HS-5 (cell line): ENCODE data around the gene CACNB2.

Experiments
- DNase-seq: peaks from one replicate; pipeline ENCODE4 v3.0.0-alpha.2; 2012; ENCODE audit warnings: low read depth

CACNB2 gene

GRCh38 chr10:18293536-18294510 lies 153.6 kb downstream of the CACNB2 start:
- DNase-seq = no peak

- no peak for DNase-seq
Observed at GRCh38 chr10:18294633-18295032, 154.4 kb downstream of the CACNB2 start.

- no peak for DNase-seq
Observed at GRCh38 chr10:18297659-18298058, 157.4 kb downstream of the CACNB2 start.

GRCh38 chr10:18298256-18298655 lies 158.0 kb downstream of the CACNB2 start:
- no peak for DNase-seq

GRCh38 chr10:18303851-18304801 lies 163.9 kb downstream of the CACNB2 start:
- DNase-seq = no peak

DNA sequence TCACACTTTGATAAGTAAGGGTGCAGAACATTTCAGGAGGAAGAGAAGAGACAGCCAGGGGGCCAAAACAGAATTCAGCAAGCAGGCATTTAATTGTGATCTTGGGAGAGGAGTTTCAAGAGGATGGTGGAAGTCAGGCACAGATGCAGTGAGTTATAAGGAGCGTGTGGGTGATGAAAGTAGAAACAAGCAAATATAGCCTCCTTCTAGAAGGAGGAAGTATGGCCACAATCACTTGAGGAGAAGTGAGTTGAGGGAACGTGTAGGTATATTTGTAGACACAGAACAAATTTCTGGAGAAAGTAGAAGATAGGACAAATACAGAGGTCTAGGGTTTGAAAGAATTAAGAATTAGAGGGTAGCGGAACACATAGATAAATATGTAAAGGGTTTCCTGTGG lies 165.8 kb downstream of the CACNB2 start:
- DNase-seq = no peak

DNA sequence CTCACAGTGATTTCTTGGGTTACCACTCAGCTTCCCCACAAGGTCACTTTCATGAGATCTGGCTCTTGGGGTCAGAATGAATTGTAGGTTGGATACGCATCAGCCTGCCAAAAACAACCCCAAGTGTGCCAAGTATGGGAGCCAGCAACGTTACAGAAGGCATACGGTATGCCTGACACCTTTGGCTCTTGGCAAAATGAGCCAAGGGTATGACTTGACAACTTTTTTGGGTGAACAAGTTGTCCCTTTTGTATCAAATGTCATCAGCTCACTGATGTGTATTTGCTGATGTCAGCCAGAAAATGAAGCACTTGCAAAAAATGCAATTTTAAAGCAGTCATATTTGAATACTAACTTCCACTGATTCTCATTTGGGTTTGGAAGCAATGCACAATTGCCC lies 168.4 kb downstream of the CACNB2 start:
- no peak for DNase-seq

DNA sequence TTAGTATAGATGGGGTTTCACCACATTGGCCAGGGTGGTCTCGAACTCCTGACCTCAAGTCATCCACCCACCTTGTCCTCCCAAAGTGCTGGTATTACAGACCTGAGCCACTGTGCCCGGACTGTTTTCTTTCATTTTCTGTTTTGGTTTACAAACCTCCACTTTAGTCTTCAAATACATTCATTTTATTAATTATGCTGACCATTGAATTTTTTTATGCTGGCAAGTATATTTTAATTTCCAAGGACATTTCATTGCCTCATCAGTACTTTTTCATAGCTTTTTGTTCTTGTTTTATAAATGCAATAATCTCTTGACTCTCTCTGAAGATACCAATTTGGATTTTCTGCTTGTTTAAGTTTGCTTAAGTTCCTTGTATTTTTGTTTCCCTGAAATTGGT lies 170.5 kb downstream of the CACNB2 start:
- DNase-seq = no peak

GRCh38 chr10:18312374-18313139 lies 172.3 kb downstream of the CACNB2 start:
- DNase-seq = peak; percentile 0

DNA sequence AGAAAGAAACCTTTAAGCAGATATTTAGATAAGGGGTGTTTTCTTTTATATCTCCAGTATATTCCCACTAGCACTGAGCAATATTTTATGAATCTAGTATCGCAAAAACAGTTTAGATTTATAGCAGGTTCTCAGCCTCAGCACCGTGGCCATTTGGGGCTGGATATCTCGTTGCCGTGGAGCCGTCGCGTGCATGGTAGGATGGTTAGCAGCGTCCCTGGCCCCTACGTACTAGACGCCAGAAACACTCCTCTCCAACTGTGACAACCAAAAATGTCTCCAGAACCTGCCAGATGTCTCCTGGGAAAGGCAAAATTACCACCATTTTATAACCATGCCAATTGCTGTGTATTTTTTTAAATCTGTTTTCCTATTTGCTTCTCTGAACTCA lies 172.9 kb downstream of the CACNB2 start:
- no peak for DNase-seq

GRCh38 chr10:18313626-18314025 lies 173.4 kb downstream of the CACNB2 start:
- no peak for DNase-seq

DNA sequence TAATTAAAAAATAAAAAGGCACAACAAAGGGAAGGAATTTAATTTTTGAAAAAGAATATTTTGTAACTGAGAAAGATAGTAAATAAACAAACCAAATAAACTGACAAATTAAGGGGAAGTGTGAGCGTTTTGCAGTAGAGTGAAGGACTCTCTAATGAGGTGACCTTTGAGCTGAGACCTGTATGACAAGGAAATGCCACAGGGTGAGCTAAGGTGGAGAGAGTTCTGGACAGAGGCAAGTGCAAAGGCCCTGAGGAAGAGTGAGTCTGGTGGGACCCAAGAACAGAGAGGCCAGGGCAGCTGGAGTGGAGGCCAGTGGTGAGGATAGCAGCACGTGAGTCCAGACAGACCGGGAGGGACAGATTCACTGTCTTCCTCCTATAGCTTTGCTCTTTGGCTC lies 179.4 kb downstream of the CACNB2 start:
- DNase-seq = no peak

- DNase-seq = no peak
Observed at GRCh38 chr10:18321371-18321770, 181.1 kb downstream of the CACNB2 start.

GRCh38 chr10:18323916-18324315 lies 183.7 kb downstream of the CACNB2 start:
- no peak for DNase-seq

- DNase-seq = no peak
Observed at GRCh38 chr10:18325410-18325809, 185.2 kb downstream of the CACNB2 start.

DNA sequence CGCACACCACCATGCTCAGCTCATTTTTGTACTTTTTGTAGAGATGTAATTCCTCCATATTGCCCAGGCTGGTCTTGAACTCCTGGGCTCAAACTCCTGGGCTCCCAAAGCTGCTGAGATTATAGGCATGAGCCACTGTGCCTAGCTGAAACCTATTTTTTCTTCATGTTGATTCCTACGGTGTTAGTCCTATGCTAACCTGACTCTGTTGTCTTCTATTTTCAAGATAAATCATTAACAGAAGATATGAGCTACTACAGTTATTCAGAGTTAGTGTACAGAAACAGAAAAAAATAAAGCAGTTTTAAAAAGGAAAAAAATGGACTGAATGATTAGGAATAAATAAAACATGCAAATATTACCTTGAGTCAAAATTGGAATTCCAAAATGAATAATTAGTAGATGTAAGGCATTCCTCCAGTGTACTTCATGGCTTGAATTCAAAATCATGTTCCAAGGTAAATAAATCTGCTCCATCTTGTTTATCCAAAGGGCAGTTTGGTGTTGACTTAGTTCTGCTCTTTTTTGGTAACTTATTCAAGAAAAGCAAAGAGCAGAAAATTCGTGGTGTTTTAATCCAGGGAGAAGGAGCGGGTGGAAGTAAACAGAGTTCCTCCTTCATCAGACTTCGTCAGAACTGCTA lies 185.8 kb downstream of the CACNB2 start:
- DNase-seq = no peak

DNA sequence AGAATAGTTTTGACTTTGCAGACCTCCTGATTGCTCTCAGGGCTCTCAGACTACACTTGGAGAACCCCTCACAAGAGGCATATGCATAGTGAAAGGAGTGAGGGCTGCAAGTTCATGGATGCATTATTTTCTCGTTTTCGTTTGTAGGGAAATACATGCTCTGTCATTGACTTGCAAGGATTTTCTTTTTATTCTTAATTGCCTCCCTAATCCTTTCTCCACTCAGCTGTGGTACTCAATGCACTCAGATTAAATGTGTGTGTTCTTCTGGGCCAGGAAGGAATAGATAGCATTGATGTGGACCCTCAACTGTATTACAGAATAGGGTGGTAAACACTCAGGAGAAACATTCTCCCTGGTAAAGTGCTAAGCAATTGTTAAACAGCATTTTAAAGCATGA lies 188.7 kb downstream of the CACNB2 start:
- DNase-seq = no peak

- DNase-seq = no peak
Observed at GRCh38 chr10:18332048-18332447, 191.8 kb downstream of the CACNB2 start.

DNA sequence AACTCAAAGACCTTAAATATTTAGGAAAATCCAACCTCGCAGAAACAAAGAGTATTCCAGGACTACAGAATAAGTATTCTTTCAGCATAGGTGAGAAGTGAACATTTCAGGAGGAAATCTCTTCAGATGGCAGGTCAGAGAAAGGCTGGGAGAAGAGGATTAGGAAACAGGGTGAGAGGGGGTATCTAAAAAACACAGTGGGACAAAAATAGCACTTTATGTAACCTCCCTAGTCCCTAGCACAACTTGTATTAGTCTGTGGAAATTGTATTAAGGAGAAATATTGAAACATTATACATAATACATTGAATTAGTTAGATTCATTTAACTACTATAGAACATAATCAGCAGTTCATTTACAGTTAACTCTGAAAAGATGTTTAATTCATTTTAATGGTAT lies 192.3 kb downstream of the CACNB2 start:
- DNase-seq = no peak

DNA sequence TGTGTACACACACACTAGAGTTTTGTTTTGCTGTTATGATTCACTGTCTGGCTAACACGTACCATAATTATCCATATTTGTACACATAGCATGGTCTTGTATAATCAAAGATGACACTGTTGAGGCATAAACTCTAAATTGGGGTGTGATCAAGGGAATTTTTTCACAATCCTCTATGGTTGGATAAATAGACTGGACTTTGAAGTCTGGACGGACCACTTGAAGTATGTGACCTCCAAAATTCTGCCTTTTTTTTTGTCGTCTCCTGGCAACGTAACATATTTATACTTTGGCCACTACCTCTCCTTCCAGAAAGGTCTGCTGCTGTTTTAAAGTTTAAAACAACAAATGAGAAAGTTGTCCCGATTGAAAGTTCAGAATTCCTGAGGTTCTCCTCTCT lies 193.4 kb downstream of the CACNB2 start:
- DNase-seq = no peak

GRCh38 chr10:18334116-18334867 lies 194.1 kb downstream of the CACNB2 start:
- no peak for DNase-seq
